Endothelial cell of umbilical vein (primary cell): Measurements from ENCODE around the gene SKIDA1. TPM values are rescaled to one million over a fixed set of nuclear protein-coding genes. Genes with fewer than 3 reads are reported as not detected.

Experiments used
- BruUV-seq: library from RNA; stranded (reverse); fragments of 400-500 nt; replicated peaks from 2 replicates; lab custom pipeline; 2021; lab: Mats Ljungman, UMichigan
- CTCF ChIA-PET: fragments of 300-600, 350-600 bp; sonication (Branson Sonifier 250); formaldehyde crosslinking; loops from one replicate; lab custom pipeline; 2021; ENCODE audit warnings: antibody characterized with exemption, inconsistent platforms; lab: Charles Lee
- POLR2A ChIA-PET: fragments of 300-600, 350-600 bp; sonication (Branson Sonifier 250); formaldehyde crosslinking; loops from one replicate; lab custom pipeline; 2021; ENCODE audit warnings: antibody characterized with exemption, inconsistent platforms; lab: Charles Lee
- DNase-seq: peaks from one replicate; pipeline ENCODE4 v3.0.0-alpha.2; 2011; ENCODE audit warnings: low read depth, low spot score
- FAIRE-seq: peaks from 2 replicates; lab custom pipeline; 2011; peaks lifted over from hg19 to GRCh38; lab: Jason Lieb, UNC
- H2AFZ ChIP-seq: 2 replicates; pipeline ENCODE4 v1.6.0; 2012; ENCODE audit warnings: low read depth, low read length, control low read depth, inconsistent platforms
- H3K27ac ChIP-seq: 2 replicates; pipeline ENCODE4 v1.5.1; 2011; ENCODE audit warnings: low read depth, mild to moderate bottlenecking, control low read depth, low read length, moderate library complexity; ENCODE audit not compliant: insufficient read depth
- H3K27me3 ChIP-seq, 2 experiments: 2 replicates each; pipeline versions ENCODE4 v1.6.0 to v1.6.1; 2011; ENCODE audit warnings: low read length in 2 of 2, mixed read lengths in 1 of 2; ENCODE audit not compliant: control insufficient read depth in 2 of 2, insufficient read depth in 2 of 2
- H3K36me3 ChIP-seq, 2 experiments: 2 replicates in 1 of 2; 3 replicates in 1 of 2; pipeline ENCODE4 v1.5.1; 2011; ENCODE audit warnings: low read length in 2 of 2, mild to moderate bottlenecking in 1 of 2, moderate library complexity in 1 of 2; ENCODE audit not compliant: control insufficient read depth in 2 of 2, insufficient read depth in 2 of 2; ENCODE audit errors: extremely low read depth in 1 of 2
- H3K4me1 ChIP-seq: 3 replicates; pipeline ENCODE4 v1.5.1; 2011; ENCODE audit warnings: mild to moderate bottlenecking, low read length; ENCODE audit not compliant: control insufficient read depth, insufficient read depth; ENCODE audit errors: extremely low read depth
- H3K4me2 ChIP-seq: 2 replicates; pipeline ENCODE4 v1.6.1; 2011; ENCODE audit warnings: low read length, control low read depth, mixed read lengths; ENCODE audit not compliant: insufficient read depth
- H3K4me3 ChIP-seq, 3 experiments: fragments of 200-600 bp in 1 of 3; sonication (generic), shearing (Covaris generic) in 1 of 3; replicated peaks in 1 of 3; 2 replicates each; pipeline ENCODE4 v1.5.1; 2011 to 2016; ENCODE audit warnings: control low read depth in 3 of 3, low read length in 3 of 3, mild to moderate bottlenecking in 2 of 3, inconsistent platforms in 1 of 3, low read depth in 1 of 3, moderate library complexity in 1 of 3; ENCODE audit not compliant: insufficient read depth in 1 of 3
- H3K79me2 ChIP-seq: 2 replicates; pipeline ENCODE4 v1.6.0; 2012; ENCODE audit warnings: low read length, inconsistent platforms; ENCODE audit not compliant: control insufficient read depth, insufficient read depth
- H3K9ac ChIP-seq: replicated peaks from 2 replicates; pipeline ENCODE3; 2011; ENCODE audit warnings: low read length, control low read depth; ENCODE audit not compliant: insufficient read depth; ENCODE audit errors: extremely low read depth
- H3K9me1 ChIP-seq: replicated peaks from 3 replicates; pipeline ENCODE4 v1.6.0; 2011; ENCODE audit warnings: mild to moderate bottlenecking, low read length; ENCODE audit not compliant: control insufficient read depth, insufficient read depth; ENCODE audit errors: extremely low read depth
- H3K9me3 ChIP-seq: replicated peaks from 2 replicates; pipeline ENCODE4 v1.5.1; 2012; ENCODE audit warnings: low read length, inconsistent platforms; ENCODE audit not compliant: control insufficient read depth, insufficient read depth
- H4K20me1 ChIP-seq: replicated peaks from 2 replicates; pipeline ENCODE3; 2011; ENCODE audit warnings: mild to moderate bottlenecking, low read length; ENCODE audit not compliant: control insufficient read depth, insufficient read depth; ENCODE audit errors: extremely low read depth
- CTCF ChIP-seq, 2 donors: IDR thresholded peaks; 1 replicate in 1 of 2; 2 replicates in 1 of 2; pipeline ENCODE4 v1.5.1; 2011; ENCODE audit warnings: low read length in 2 of 2, mild to moderate bottlenecking in 2 of 2, moderate library complexity in 2 of 2, control low read depth in 1 of 2, inconsistent platforms in 1 of 2, low read depth in 1 of 2; ENCODE audit not compliant: insufficient read depth in 1 of 2; ENCODE audit errors: extremely low read depth in 1 of 2
- EZH2 ChIP-seq: IDR thresholded peaks from 2 replicates; pipeline ENCODE4 v1.6.1; 2012; ENCODE audit warnings: borderline replicate concordance, low read depth, mild to moderate bottlenecking, moderate library complexity, low read length, inconsistent platforms; ENCODE audit not compliant: severe bottlenecking
- FOS ChIP-seq: IDR thresholded peaks from 2 replicates; pipeline ENCODE4 v1.6.1; 2011; ENCODE audit warnings: mild to moderate bottlenecking, low read length, moderate library complexity, borderline replicate concordance; ENCODE audit not compliant: insufficient read depth
- GATA2 ChIP-seq: IDR thresholded peaks from 2 replicates; pipeline ENCODE4 v1.7.0; 2011; ENCODE audit warnings: low read depth, mild to moderate bottlenecking, moderate library complexity, mixed read lengths, low read length; ENCODE audit not compliant: insufficient read length, insufficient read depth
- JUN ChIP-seq: IDR thresholded peaks from 2 replicates; pipeline ENCODE4 v1.6.1; 2011; ENCODE audit warnings: borderline replicate concordance, low read depth; ENCODE audit not compliant: insufficient read length, insufficient read depth
- MAX ChIP-seq: IDR thresholded peaks from 2 replicates; pipeline ENCODE4 v1.6.1; 2011; ENCODE audit not compliant: insufficient read depth, insufficient read length
- MYC ChIP-seq: IDR thresholded peaks from one replicate; pipeline ENCODE4 v1.6.1; 2011; ENCODE audit warnings: mild to moderate bottlenecking, low read depth, low read length
- POLR2A ChIP-seq: IDR thresholded peaks from 2 replicates; pipeline ENCODE4 v1.6.1; 2012; ENCODE audit warnings: low read depth, mild to moderate bottlenecking, control low read depth, low read length
- POLR2AphosphoS5 ChIP-seq: IDR thresholded peaks from 2 replicates; pipeline ENCODE4 v1.6.1; 2012; ENCODE audit warnings: low read depth, mild to moderate bottlenecking, control low read depth, low read length, moderate library complexity; ENCODE audit not compliant: insufficient read depth
- dilution Hi-C: fragments of 300-500 bp; cut with MboI; formaldehyde crosslinking; loops from one replicate; pipeline ENCODE4 v1.15.0; 2019; ENCODE audit warnings: low sequenced_read_pairs; ENCODE audit not compliant: extremely low pct_ligation_motif_present
- intact Hi-C: fragments of 100-400 bp; cut with micrococcal nuclease; formaldehyde crosslinking; loops from one replicate; pipeline ENCODE4 v1.10.0; 2022
- polyA plus RNA-seq, 4 experiments: library from polyadenylated mRNA; depleted of rRNA in 3 of 4; stranded (reverse) in 3 of 4; unstranded in 1 of 4; fragments of >200 nt; gene quantifications; 2 replicates each; pipeline versions ENCODE4 v1.2.1 to v1.2.3, GENCODE V29; 2011 to 2012; ENCODE audit warnings: missing spikeins in 1 of 4
- total RNA-seq: library from RNA; stranded (reverse); gene quantifications from 2 replicates; pipeline ENCODE4 v1.2.3, GENCODE V29; 2021

Gene SKIDA1
- total and polyA plus RNA-seq, 2 donors (not counting 3 experiments of a cell fraction or from before 2014, with no cell fraction given), result 0.21 to 0.71 TPM

- dilution Hi-C loops, result no loop called here
- Histone ChIP-seq H3K4me1 (no peaks in the 10 kb centered on the region), H3K9me1 (no peaks in the 10 kb centered on the region), H3K27ac (no peak overlapping the region), H3K36me3 (no peaks in the 10 kb centered on the region), H3K4me2 (no peak overlapping the region), H4K20me1 (no peaks in the 10 kb centered on the region), H3K27me3 (no peaks in the 10 kb centered on the region), H2AFZ (no peak overlapping the region), H3K9ac (no peak overlapping the region), H3K4me3 (no peak overlapping the region), H3K9me3 (no peaks in the 10 kb centered on the region), H3K79me2 (no peaks in the 10 kb centered on the region)
- TF ChIP-seq FOS (no peak), GATA2 (no peak), JUN (no peak), MAX (no peak), EZH2 (no peak), POLR2AphosphoS5 (no peak), POLR2A (no peak), MYC (no peak)
- intact Hi-C loops, result no loop called here
- ChIA-PET CTCF (interaction anchor here (0.8 to 1.1 kb wide), 2 partner anchors 10 to 208 kb away, joined by 3 read pairs; no protein-coding TSS in a partner anchor), POLR2A (no interaction called here)
- no peak for DNase-seq
- FAIRE-seq, result no peak
- no TSS peak for BruUV-seq
Measured at GRCh38 chr10:21487416-21488180, 37.9 kb downstream of the SKIDA1 start.

- no peaks in the 10 kb centered on the region for H3K9me3 ChIP-seq
- H3K36me3 ChIP-seq, result no peaks in the 10 kb centered on the region
- no peaks in the 10 kb centered on the region for H3K79me2 ChIP-seq
- ChIA-PET CTCF (no interaction called here), POLR2A (no interaction called here)
- H3K27me3 ChIP-seq, result no peaks in the 10 kb centered on the region
- dilution Hi-C loops (no loop called here), intact Hi-C loops (no loop called here)
- TF ChIP-seq GATA2 (no peak), FOS (no peak), POLR2AphosphoS5 (no peak), CTCF (IDR thresholded peaks at IDR 0.05; ENCODE audit: extremely low read depth in 1 of 2, insufficient read depth in 1 of 2, low read depth in 1 of 2, low read length in 2 of 2) (no peak), JUN (no peak), MYC (no peak), EZH2 (no peak), MAX (no peak), POLR2A (no peak)
- H3K9me1 ChIP-seq, result no peaks in the 10 kb centered on the region
- no peak overlapping the region for H3K27ac ChIP-seq
- H2AFZ ChIP-seq, result no peak overlapping the region
- BruUV-seq, result no TSS peak
- no peak overlapping the region for H3K9ac ChIP-seq
- no peak for FAIRE-seq
- no peak for DNase-seq
- no peaks in the 10 kb centered on the region for H3K4me1 ChIP-seq
- H3K4me3 ChIP-seq, result no peak overlapping the region
- no peak overlapping the region for H3K4me2 ChIP-seq
- H4K20me1 ChIP-seq, result no peaks in the 10 kb centered on the region
Measured at GRCh38 chr10:21482821-21483220, 42.7 kb downstream of the SKIDA1 start.
